MG63 (cell line): ENCODE measurements around the gene CPNE4. TPM values are rescaled to one million over a fixed set of nuclear protein-coding genes. Genes with fewer than 3 reads are reported as not detected.
A peak's percentile ranks its signal among the peaks of the same experiment; 100 is the strongest.

Source experiments
- DNase-seq: peaks from one replicate; pipeline ENCODE4 v3.0.0-alpha.2; 2020
- H3K27me3 ChIP-seq: fragments of 250-450 bp; sonication (Bioruptor Pico); 2 replicates; pipeline ENCODE4 v1.5.1; 2020; ENCODE audit warnings: mild to moderate bottlenecking, moderate library complexity
- H3K36me3 ChIP-seq: fragments of 250-450 bp; sonication (Bioruptor Pico); 2 replicates; pipeline ENCODE4 v1.5.1; 2020; ENCODE audit warnings: mild to moderate bottlenecking, moderate library complexity
- H3K4me3 ChIP-seq: fragments of 250-450 bp; sonication (Bioruptor Pico); 2 replicates; pipeline ENCODE4 v1.5.1; 2020; ENCODE audit warnings: mild to moderate bottlenecking, moderate library complexity
- H3K9me3 ChIP-seq: fragments of 250-450 bp; sonication (Bioruptor Pico); 2 replicates; pipeline ENCODE4 v1.5.1; 2020; ENCODE audit warnings: mild to moderate bottlenecking, moderate library complexity
- total RNA-seq: library from RNA; depleted of rRNA; stranded (reverse); fragments of >200 nt; shearing (Covaris generic); gene quantifications from 2 replicates; pipeline ENCODE4 v1.2.3, GENCODE V29; 2014; ENCODE audit warnings: low replicate concordance

CPNE4 gene
- total RNA-seq, 1 experiment from 2014 or later, result not detected

GRCh38 chr3:131755380-131755779 lies 279.4 kb downstream of the CPNE4 start:
- no peak overlapping the region for H3K4me3 ChIP-seq
- no peak for DNase-seq
- no peaks in the 10 kb centered on the region for H3K9me3 ChIP-seq
- peaks cover 8% of the 10 kb centered on the region for H3K27me3 ChIP-seq
- no peaks in the 10 kb centered on the region for H3K36me3 ChIP-seq

GRCh38 chr3:131750256-131750655 lies 284.6 kb downstream of the CPNE4 start:
- DNase-seq, result no peak
- no peaks in the 10 kb centered on the region for H3K36me3 ChIP-seq
- no peak overlapping the region for H3K4me3 ChIP-seq
- no peaks in the 10 kb centered on the region for H3K9me3 ChIP-seq
- peaks cover 5% of the 10 kb centered on the region for H3K27me3 ChIP-seq

GRCh38 chr3:131749826-131750225 lies 285.0 kb downstream of the CPNE4 start:
- no peak for DNase-seq
- Histone ChIP-seq H3K36me3 (no peaks in the 10 kb centered on the region), H3K4me3 (no peak overlapping the region), H3K27me3 (peaks cover 5% of the 10 kb centered on the region), H3K9me3 (no peaks in the 10 kb centered on the region)

GRCh38 chr3:131747466-131747865 lies 287.3 kb downstream of the CPNE4 start:
- no peak for DNase-seq
- Histone ChIP-seq H3K9me3 (no peaks in the 10 kb centered on the region), H3K36me3 (no peaks in the 10 kb centered on the region), H3K4me3 (no peak overlapping the region), H3K27me3 (peaks cover 5% of the 10 kb centered on the region)

GRCh38 chr3:131744765-131745164 lies 290.0 kb downstream of the CPNE4 start:
- DNase-seq, result no peak
- H3K36me3 ChIP-seq, result no peaks in the 10 kb centered on the region

GRCh38 chr3:131743126-131743525 lies 291.7 kb downstream of the CPNE4 start:
- Histone ChIP-seq H3K4me3 (no peak overlapping the region), H3K36me3 (no peaks in the 10 kb centered on the region), H3K9me3 (no peaks in the 10 kb centered on the region), H3K27me3 (no peaks in the 10 kb centered on the region)
- DNase-seq, result no peak

More at GRCh38 chr3:131744765-131745164, 290.0 kb downstream of the CPNE4 start:
- Histone ChIP-seq H3K9me3 (no peaks in the 10 kb centered on the region), H3K4me3 (no peak overlapping the region), H3K27me3 (no peaks in the 10 kb centered on the region)

- Histone ChIP-seq H3K4me3 (no peak overlapping the region), H3K36me3 (no peaks in the 10 kb centered on the region), H3K9me3 (no peaks in the 10 kb centered on the region), H3K27me3 (no peaks in the 10 kb centered on the region)
- DNase-seq, result no peak
These were observed 295.6 kb downstream of the CPNE4 start for GRCh38 chr3:131739211-131739610.

GRCh38 chr3:131738095-131738494 lies 296.7 kb downstream of the CPNE4 start:
- no peaks in the 10 kb centered on the region for H3K36me3 ChIP-seq
- DNase-seq, result no peak
- no peaks in the 10 kb centered on the region for H3K27me3 ChIP-seq
- no peaks in the 10 kb centered on the region for H3K9me3 ChIP-seq
- H3K4me3 ChIP-seq, result no peak overlapping the region

GRCh38 chr3:131735544-131735943 lies 299.3 kb downstream of the CPNE4 start:
- no peak overlapping the region for H3K4me3 ChIP-seq
- no peak for DNase-seq
- H3K36me3 ChIP-seq, result no peaks in the 10 kb centered on the region
- no peaks in the 10 kb centered on the region for H3K27me3 ChIP-seq
- no peaks in the 10 kb centered on the region for H3K9me3 ChIP-seq

- no peak overlapping the region for H3K4me3 ChIP-seq
- no peaks in the 10 kb centered on the region for H3K9me3 ChIP-seq
- no peaks in the 10 kb centered on the region for H3K27me3 ChIP-seq
- peak; percentile 10 for DNase-seq
- H3K36me3 ChIP-seq, result no peaks in the 10 kb centered on the region
These were observed 299.7 kb downstream of the CPNE4 start for GRCh38 chr3:131735116-131735515.

- no peaks in the 10 kb centered on the region for H3K27me3 ChIP-seq
- no peaks in the 10 kb centered on the region for H3K36me3 ChIP-seq
- H3K4me3 ChIP-seq, result no peak overlapping the region
- no peak for DNase-seq
- H3K9me3 ChIP-seq, result no peaks in the 10 kb centered on the region
These were observed 301.6 kb downstream of the CPNE4 start for GRCh38 chr3:131733086-131733841.

GRCh38 chr3:131731709-131732108 lies 303.1 kb downstream of the CPNE4 start:
- H3K36me3 ChIP-seq, result no peaks in the 10 kb centered on the region
- DNase-seq, result no peak
- H3K27me3 ChIP-seq, result no peaks in the 10 kb centered on the region
- no peak overlapping the region for H3K4me3 ChIP-seq
- no peaks in the 10 kb centered on the region for H3K9me3 ChIP-seq

GRCh38 chr3:131730581-131730980 lies 304.2 kb downstream of the CPNE4 start:
- no peak for DNase-seq
- H3K36me3 ChIP-seq, result no peaks in the 10 kb centered on the region
- H3K27me3 ChIP-seq, result no peaks in the 10 kb centered on the region
- no peaks in the 10 kb centered on the region for H3K9me3 ChIP-seq
- no peak overlapping the region for H3K4me3 ChIP-seq

- H3K4me3 ChIP-seq, result no peak overlapping the region
- DNase-seq, result no peak
These were observed 305.2 kb downstream of the CPNE4 start for GRCh38 chr3:131729643-131730017.

GRCh38 chr3:131728898-131729642 lies 305.7 kb downstream of the CPNE4 start:
- Histone ChIP-seq H3K36me3 (no peaks in the 10 kb centered on the region), H3K4me3 (no peak overlapping the region), H3K9me3 (no peaks in the 10 kb centered on the region), H3K27me3 (no peaks in the 10 kb centered on the region; the same call in 1 of the 2 replicates)
- no peak for DNase-seq

More at GRCh38 chr3:131729643-131730017, 305.2 kb downstream of the CPNE4 start:
- H3K9me3 ChIP-seq, result no peaks in the 10 kb centered on the region
- H3K27me3 ChIP-seq, result no peaks in the 10 kb centered on the region
- no peaks in the 10 kb centered on the region for H3K36me3 ChIP-seq

GRCh38 chr3:131725414-131725813 lies 309.4 kb downstream of the CPNE4 start:
- no peak for DNase-seq
- Histone ChIP-seq H3K36me3 (no peaks in the 10 kb centered on the region), H3K4me3 (no peak overlapping the region), H3K27me3 (no peaks in the 10 kb centered on the region; the same call in 1 of the 2 replicates), H3K9me3 (no peaks in the 10 kb centered on the region)

- Histone ChIP-seq H3K4me3 (no peak overlapping the region), H3K27me3 (no peaks in the 10 kb centered on the region; the same call in 1 of the 2 replicates), H3K36me3 (no peaks in the 10 kb centered on the region), H3K9me3 (no peaks in the 10 kb centered on the region)
- no peak for DNase-seq
These were observed 311.5 kb downstream of the CPNE4 start for GRCh38 chr3:131723343-131723742.

- no peaks in the 10 kb centered on the region for H3K36me3 ChIP-seq
- H3K27me3 ChIP-seq, result no peaks in the 10 kb centered on the region
- H3K4me3 ChIP-seq, result no peak overlapping the region
- no peak for DNase-seq
- H3K9me3 ChIP-seq, result no peaks in the 10 kb centered on the region
These were observed 317.3 kb downstream of the CPNE4 start for GRCh38 chr3:131717493-131717892.
